Urothelium cell line (cell line): ENCODE results near the gene MYO1H.

Source experiments
- DNase-seq: peaks from one replicate; pipeline ENCODE4 v3.0.0; 2011; ENCODE audit warnings: low spot score, mixed read lengths
- FAIRE-seq: peaks from 2 replicates; lab custom pipeline; 2011; peaks lifted over from hg19 to GRCh38; lab: Jason Lieb, UNC

The MYO1H gene

GRCh38 chr12:109336593-109336992 is 11.1 kb upstream of the MYO1H start:
- no peak for FAIRE-seq
- no peak for DNase-seq

GRCh38 chr12:109343677-109344076 is 4.0 kb upstream of the MYO1H start:
- FAIRE-seq = no peak
- DNase-seq = no peak

DNA sequence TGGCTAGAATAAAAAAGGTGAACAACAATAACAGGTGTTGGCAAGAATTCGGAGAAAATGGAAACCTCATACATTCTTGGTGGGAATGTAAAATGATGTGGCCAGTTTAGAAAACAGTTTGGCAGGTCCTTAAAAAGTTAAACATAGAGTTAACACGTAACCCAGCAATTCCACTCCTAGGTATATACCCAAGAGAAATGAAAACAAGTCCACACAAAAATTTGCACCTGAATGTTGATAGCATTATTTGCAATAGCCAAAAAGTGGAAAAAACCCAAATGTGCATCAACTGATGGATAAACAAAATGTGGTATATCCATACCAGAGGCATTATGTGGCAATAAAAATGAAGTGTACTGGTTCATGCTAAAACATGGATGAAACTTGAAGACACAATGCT is 2.3 kb upstream of the MYO1H start:
- FAIRE-seq = no peak

GRCh38 chr12:109346920-109347319 is 780 bp upstream of the MYO1H start:
- DNase-seq = no peak

More for the DNA sequence above, 2.3 kb upstream of the MYO1H start:
- DNase-seq = no peak

GRCh38 chr12:109352184-109352583 is 4.5 kb downstream of the MYO1H start:
- no peak for DNase-seq
- no peak for FAIRE-seq

More at GRCh38 chr12:109346920-109347319, 780 bp upstream of the MYO1H start:
- no peak for FAIRE-seq

- DNase-seq (no peak), FAIRE-seq (no peak)
These were observed 8.9 kb downstream of the MYO1H start for GRCh38 chr12:109356577-109356976.

DNA sequence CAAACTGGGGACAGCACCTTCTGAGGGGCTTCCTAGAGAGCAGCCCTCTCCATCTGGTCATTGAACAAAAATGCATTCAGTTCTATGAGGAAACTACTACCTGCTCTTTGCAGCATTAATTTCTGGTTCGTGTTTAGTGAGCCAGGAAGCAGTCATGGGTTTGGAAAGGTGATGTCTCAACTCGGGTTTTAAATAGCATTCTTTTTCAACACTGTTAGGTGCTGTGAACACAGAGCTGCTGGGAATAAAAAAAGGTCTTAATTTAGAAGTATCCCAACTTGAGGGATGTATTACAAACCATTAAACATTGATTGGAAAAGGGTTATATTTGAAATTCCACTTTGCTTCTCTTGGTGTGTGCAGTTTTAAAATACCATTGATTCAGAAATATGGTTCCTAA is 9.3 kb downstream of the MYO1H start:
- FAIRE-seq (no peak), DNase-seq (no peak)

DNA sequence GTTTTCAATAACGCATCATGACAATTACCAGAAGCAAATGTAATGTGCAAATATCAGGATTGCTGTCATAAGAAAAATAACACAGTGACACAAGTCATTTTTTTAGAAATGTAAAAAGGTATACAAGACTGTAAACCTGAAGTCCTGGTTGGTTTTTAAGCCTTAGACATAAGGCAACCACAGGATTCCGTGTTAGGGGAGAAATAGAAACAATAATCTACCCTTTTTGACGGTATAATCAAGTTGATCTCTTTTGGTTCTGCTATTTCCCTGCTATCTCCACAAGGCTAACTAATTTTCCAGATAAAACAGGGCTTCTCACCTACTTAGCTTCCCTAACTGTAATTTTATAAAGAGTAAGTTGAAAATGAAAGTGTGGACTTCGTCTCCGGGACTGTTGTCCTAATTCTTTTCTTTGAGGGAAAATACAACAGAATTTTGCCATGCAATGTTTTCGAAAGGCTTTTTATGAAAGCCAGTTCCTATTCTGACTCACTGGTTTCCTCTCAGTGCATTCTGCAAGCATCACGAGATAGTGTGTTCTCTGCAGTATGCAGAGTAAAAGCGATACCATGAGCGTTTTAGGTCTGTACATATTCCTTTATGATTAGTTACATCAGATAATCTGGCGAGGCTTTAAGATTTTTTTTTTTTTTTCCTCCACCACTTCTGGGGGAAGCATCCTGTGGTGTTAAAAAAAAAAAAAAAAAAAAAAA is 10.6 kb downstream of the MYO1H start:
- peak; percentile 3 for DNase-seq
- no peak for FAIRE-seq

DNA sequence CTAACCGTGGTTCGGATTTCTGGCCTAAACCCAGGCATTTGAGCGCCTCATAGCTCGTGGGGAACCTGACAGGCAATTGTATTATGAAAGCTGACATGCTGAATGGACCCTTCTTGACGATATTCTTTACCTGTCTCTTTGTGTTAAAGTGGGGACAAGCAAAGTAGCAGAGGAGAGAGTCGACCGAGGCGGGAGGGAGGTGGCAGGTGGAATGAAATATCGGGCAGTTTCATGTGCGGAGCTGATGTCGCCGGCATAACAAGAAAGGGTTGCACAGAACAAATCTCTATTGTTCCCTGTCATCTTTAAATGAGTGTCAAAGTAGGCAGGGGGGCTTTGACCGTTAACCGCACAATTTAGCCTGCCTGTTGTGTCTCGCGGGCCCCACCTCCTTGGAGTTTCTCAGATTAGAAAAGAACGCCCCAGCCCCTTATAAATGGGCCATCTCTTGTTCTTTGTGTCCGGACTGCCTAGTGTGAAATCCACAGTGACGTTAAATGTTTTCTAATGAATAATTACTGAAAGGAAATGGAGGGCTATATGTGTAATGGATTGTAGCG is 11.5 kb downstream of the MYO1H start:
- no peak for FAIRE-seq
- DNase-seq = no peak

GRCh38 chr12:109369831-109370230 is 22.1 kb downstream of the MYO1H start:
- FAIRE-seq (no peak), DNase-seq (no peak)

DNA sequence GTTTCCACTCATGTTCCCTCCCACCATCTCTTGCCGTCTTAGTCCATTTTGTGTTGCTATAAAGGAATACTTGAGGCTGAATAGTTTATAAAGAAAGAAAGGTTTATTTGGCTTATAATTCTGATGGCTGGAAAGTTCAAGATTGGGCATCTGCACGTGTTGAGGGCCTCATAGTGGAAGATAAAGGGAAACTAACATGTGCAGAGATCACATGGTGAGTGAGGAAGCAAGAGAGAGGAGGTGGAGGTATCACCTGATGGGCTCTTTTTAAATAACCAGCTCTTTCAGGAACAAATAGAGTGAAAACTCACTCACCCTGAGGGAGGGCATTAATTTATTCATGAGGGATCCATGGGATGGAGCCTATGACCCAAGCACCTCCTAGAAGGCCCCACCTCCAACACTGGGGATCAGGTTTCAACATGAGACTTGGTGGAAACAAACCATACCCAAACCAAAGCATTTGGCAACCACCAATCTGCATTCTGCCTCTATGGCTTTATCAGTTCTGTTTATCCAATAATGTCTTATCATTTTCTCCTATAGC is 29.5 kb downstream of the MYO1H start:
- FAIRE-seq (no peak), DNase-seq (no peak)

DNA sequence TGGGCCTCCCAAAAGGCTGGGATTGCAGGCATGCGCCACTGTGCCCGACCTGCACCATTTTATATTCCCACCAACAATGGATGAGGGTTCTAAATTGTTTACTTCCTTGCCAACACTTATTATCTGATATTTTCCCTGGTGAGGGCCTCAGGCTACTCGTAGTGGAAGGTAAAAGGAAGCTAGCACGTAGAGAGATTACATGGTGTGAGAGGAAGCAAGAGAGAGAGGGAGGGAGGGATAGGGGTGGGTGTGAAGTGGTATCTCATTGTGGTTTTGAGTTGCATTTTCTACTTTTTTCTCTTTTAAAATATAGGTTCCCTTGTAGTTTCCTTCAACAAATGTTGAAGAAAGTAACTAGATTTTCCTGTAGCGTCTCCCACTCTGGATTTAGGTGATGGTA is 30.9 kb downstream of the MYO1H start:
- no peak for FAIRE-seq
- no peak for DNase-seq

DNA sequence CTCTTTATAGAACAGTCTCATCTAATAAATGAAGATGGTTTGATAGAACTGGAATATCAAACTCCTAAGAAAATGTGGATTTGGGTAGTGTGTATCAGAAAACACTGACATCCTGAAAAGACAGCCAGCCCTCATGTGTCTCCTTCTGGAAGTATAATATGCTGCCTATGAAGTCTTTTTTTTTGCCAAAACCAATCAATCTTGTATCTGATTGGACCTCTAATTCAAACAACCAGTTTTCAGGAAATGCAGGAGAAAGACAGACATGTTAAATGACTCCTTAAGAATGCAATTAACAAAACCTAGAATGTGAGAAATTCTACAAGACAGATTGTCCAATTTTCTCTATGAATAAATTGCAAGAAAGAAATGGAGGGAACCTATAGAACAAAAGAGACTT is 34.3 kb downstream of the MYO1H start:
- no peak for FAIRE-seq
- DNase-seq = no peak

DNA sequence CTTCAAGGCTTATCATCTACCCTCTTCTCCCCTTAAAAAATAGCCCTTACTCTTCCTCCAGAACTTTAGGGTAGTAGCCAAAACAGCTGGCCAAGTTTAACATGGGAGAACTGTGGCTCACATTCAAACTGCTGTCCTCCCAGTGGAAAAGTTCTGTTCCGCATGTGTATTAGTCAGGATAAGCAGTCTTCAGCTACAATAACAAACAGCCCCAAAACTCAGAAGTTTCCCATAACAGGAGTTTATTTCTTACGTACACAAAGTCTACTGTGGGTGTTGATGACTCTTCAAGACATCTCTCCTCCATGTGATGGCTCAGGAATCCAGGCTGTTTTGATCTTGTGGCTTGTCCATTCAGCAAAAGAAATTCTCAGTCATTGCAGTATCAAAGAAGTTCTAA is 35.5 kb downstream of the MYO1H start:
- DNase-seq (no peak), FAIRE-seq (no peak)

GRCh38 chr12:109385339-109386058 is 37.8 kb downstream of the MYO1H start:
- DNase-seq = peak; percentile 21
- no peak for FAIRE-seq

GRCh38 chr12:109386059-109386433 is 38.3 kb downstream of the MYO1H start:
- FAIRE-seq (no peak), DNase-seq (no peak)

- DNase-seq (no peak), FAIRE-seq (no peak)
These were observed 39.9 kb downstream of the MYO1H start for GRCh38 chr12:109387425-109388166.

DNA sequence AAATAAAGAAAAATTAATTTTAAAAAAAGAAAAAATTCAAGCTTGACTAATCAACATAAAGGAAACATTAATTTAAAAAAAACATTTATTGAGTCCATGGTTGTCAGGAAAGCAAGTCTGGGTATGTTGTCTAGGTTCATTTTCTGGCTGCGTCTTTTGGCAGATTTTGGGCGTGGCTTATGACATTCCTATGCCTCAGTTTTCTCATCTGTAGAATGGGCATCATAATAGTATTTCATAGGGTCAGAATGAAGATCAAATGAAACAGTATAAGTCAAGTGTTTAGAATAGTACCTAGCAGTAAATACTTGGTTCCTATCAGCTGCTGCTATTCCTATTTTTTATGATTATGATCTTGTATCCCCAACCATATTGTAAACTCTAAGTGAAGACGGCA is 40.5 kb downstream of the MYO1H start:
- DNase-seq (no peak), FAIRE-seq (no peak)

DNA sequence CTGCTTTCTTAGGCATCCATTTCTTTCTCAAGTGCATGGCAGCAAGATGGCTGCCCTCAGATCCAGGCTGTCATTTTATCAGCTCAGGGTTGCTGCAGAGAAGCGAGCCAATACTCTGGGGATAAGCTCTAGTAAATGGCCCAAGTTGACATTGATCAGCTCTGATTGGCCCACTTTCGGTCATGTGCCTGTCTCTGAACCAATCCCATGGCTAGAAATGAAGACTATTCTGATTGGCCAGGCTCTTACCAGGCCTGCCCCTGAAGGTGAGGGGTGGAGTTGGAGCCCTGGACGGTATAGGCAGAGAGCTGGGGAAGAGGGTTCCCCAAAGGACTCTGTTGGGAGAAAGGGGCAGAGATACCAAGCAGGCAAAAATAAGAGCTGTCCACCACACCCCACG is 41.4 kb downstream of the MYO1H start:
- DNase-seq = no peak
- FAIRE-seq = no peak

DNA sequence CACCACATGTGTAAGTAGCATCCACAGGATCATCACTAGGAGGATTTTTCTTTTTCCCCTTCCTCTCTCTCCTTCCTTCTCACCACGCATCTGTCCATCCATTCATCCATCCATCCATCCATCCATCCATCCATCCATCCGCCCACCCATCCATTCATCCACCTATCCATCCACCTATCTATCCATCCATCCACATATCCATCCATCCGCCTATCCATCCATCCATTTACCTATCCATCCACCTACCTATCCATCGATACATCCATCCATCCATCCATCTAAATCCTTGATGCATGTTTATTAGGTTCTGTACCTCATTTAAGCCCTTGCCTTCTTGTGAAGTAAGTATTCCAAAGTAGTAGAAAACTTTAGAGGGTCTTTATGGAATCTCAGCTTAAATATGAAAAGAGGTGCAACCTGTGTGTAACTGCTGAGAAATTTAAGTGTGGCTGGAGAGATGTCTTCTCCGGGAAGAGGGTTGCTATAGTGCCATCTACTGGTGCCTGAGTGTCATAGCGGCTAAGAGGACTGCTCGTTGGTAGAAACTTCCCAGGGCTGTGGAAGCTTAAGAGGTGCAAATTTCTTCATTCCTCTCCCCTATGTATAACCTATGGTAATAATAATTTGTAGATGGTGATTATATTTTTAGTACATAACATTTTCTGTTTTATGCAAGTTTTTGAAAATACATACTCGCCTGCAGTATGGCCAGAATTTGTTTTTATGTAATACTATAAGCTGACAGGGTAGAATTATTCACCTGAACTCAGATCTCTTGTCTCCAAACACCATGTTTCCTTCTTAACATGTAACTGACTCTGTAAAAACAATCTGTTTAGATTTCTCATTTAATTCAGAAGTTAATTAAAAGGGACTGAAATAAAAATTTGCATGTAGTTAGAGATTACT is 46.0 kb downstream of the MYO1H start:
- DNase-seq = peak; percentile 73
- no peak for FAIRE-seq
